ENCODE results near the gene SFMBT2.
"Not testable (repeated sequence)": the region's sequence is repeated elsewhere in the genome, so short reads cannot be mapped to it uniquely, and the experiment has no call there.

Gene SFMBT2

DNA sequence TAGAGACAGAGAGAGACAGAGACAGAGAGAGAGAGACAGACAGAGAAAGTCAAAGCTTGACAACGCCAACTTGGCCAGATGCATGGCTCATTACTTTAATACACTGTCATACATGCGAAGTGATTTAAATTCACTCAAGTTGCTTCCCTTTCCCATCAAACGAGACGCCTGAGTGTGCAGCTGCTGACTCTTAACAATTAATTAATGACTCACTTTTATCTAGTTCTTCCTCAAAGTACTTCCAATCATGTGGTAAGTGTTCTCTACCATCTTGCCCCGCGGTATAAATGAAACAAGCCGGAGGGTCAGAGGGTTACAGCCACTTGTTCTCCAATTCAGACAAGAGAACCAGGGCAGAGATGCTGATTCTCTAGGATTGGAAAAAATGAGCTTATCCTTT is 90.8 kb downstream of the SFMBT2 start:
- DNase-seq (ENCODE audit: low read depth in 2 of 2): no peak

DNA sequence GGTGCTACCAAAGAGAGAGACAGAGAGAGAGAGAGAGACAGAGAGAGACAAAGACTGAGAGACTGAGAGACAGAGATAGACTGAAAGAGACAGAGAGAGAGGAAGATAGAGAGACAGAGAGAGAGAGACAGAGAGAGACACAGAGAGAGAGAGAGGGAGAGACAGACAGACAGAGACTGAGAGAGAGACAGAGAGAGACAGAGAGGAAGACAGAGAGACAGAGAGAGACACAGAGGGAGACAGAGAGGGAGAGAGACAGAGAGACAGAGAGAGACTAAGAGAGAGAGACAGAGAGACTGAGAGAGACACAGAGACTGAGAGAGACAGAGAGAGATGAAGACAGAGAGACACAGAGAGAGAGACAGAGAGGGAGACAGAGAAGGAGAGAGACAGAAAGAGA is 91.2 kb downstream of the SFMBT2 start:
- no peak for DNase-seq (ENCODE audit: low read depth in 2 of 2)

- no peak for DNase-seq (ENCODE audit: low read depth in 2 of 2)
Observed at GRCh38 chr10:7318836-7319235, 92.0 kb downstream of the SFMBT2 start.

GRCh38 chr10:7317786-7318446 is 92.9 kb downstream of the SFMBT2 start:
- no peak for DNase-seq (ENCODE audit: low read depth in 2 of 2)

- DNase-seq (ENCODE audit: low read depth in 2 of 2): no peak
Observed at GRCh38 chr10:7316839-7317238, 94.0 kb downstream of the SFMBT2 start.

DNA sequence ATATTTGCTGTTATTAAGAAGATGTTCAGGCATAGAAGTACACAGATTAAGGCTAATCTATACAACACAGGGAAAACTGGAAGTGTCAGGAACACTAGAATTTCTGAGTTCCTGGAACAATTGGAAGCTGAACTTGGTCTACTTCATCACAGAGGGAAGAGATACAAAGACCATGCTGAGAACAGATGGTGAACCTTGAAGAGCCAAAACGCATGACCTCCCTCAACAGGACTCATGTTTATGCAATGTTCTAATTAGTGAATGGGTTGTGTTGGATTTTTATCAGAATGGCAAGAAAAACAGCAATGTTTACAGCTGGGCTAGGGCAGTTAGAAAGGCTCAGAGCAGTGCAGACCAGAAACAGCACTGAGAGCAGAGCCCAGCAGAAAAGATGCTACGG is 94.9 kb downstream of the SFMBT2 start:
- DNase-seq (ENCODE audit: low read depth in 2 of 2): no peak

DNA sequence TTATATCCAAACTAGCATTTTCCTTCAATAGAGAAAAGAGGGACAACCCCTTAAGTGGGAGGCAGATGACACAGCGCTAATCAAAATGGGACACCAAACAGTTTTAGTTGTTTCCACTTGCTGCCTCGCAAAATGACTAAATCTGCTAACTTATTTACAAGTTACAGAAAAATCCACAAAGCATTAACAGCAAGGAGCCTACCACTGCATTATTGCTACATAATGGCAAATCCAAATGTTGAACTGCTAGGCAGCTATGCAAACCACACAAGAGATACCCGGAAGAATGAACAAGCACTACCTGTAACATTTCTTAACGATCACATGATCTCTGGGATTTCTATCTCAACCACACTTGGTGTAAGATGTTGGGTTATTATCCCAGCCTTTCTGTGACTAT is 96.7 kb downstream of the SFMBT2 start:
- DNase-seq (ENCODE audit: low read depth in 2 of 2): no peak

GRCh38 chr10:7312488-7312857 is 98.4 kb downstream of the SFMBT2 start:
- no peak for DNase-seq (ENCODE audit: low read depth in 2 of 2)

GRCh38 chr10:7311850-7312487 is 98.9 kb downstream of the SFMBT2 start:
- DNase-seq (ENCODE audit: low read depth in 2 of 2): not testable (repeated sequence)

- DNase-seq (ENCODE audit: low read depth in 2 of 2): no peak
Observed at GRCh38 chr10:7311218-7311849, 99.5 kb downstream of the SFMBT2 start.

DNA sequence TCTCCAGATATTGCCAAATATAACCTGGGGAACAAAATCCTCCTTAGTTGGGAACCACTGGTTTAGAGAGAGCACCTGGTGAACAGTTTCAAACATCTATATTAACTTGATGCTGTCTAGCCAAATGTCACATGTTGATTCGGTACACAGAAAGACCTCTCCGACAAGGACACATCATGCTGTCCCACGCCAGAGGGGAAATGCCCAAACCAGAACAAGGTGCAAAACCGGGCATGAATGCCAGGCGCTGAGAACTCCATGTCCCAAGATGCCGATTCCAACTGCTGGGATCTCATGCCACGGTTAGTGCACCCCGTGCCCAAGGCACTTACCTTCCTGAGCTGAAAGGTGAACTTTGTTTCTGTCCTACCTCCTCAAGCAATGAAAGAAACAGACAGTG is 100.8 kb downstream of the SFMBT2 start:
- no peak for DNase-seq (ENCODE audit: low read depth in 2 of 2)

DNA sequence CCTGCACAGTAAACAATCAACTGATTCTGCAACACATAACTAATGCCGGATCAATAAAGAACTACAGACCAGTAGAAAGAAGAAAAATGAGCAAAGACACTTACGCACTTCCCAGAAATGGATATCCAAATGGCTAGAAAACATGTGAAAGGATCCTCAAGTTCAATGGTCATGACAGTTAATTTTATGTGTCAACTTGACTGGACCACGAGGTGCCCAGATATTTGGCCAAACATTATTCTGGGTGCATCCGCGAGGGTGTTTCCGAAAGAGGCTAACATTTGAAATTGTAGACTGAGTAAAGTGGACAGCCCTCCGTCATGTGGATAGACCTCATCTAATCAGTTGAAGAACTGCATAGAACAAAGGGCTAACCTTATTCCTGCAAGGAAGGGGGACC is 102.0 kb downstream of the SFMBT2 start:
- no peak for DNase-seq (ENCODE audit: low read depth in 2 of 2)

DNA sequence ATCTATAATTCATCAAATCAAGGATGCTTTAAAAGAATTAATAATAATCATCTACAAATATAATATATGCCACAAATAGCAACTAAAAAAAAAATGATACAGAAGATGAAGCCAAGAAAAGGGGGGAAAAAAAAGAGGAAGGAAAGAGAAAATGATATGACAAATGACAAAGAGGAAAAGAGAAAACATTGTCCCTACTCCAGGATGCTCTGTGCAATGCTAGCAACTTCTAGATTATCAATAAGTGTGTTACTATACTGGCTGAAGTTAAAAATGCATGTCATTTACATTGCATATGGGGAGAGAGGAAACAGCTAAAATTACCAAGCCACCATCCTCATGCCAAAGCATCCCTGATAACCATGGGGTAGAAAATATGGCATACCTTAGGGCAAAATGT is 104.2 kb downstream of the SFMBT2 start:
- DNase-seq (ENCODE audit: low read depth in 2 of 2): no peak

DNA sequence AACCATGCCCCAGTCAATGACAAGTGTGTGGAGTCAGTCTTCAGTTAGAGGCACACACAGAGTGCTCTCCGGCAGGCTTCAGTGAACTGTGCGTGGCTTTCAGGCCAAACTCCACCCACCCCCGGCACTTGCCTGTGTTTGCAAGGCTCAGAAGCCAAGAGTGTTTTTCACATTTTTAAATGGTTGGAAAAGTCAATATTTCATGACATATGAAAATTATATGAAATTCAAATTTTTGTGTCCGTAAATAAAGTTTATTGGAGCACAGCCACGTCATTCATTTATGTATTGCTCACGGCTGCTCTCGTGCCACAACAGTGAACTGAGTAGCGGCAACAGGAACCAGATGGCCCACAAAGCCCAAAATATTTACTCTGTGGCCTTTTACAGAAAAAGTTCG is 104.7 kb downstream of the SFMBT2 start:
- DNase-seq (ENCODE audit: low read depth in 2 of 2): no peak

GRCh38 chr10:7305053-7305452 is 105.8 kb downstream of the SFMBT2 start:
- no peak for DNase-seq (ENCODE audit: low read depth in 2 of 2)

GRCh38 chr10:7304110-7304509 is 106.7 kb downstream of the SFMBT2 start:
- no peak for DNase-seq (ENCODE audit: low read depth in 2 of 2)

DNA sequence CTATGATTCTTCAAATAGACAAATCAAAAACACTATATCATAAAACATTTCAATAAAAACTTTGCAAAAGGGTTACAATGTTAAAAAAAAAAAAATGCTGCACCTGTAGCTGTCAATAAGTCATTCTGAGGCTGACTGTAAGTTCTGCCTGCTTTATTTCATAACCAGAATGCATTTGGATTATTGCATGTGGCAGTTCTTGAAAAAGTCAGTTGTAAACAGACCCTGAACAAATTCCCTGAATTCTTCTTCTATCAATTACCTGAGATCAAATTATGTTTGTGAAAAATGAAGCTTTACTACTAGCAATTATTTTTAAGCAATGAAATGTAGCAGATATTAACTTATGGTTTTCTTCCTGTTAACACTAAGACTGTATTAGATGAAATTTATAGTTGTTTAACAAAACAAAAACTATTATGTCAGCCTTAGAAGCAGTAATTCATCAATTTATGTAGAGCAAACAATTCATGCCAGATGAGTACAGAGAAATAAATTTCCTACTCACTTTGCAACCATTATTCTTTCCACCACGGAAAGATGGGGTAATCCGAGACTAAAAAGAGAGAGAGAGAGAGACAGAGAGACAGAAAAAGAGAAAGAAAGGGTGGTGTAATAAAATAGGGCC is 107.8 kb downstream of the SFMBT2 start:
- no peak for DNase-seq (ENCODE audit: low read depth in 2 of 2)

GRCh38 chr10:7302392-7302906 is 108.4 kb downstream of the SFMBT2 start:
- no peak for DNase-seq (ENCODE audit: low read depth in 2 of 2)

DNA sequence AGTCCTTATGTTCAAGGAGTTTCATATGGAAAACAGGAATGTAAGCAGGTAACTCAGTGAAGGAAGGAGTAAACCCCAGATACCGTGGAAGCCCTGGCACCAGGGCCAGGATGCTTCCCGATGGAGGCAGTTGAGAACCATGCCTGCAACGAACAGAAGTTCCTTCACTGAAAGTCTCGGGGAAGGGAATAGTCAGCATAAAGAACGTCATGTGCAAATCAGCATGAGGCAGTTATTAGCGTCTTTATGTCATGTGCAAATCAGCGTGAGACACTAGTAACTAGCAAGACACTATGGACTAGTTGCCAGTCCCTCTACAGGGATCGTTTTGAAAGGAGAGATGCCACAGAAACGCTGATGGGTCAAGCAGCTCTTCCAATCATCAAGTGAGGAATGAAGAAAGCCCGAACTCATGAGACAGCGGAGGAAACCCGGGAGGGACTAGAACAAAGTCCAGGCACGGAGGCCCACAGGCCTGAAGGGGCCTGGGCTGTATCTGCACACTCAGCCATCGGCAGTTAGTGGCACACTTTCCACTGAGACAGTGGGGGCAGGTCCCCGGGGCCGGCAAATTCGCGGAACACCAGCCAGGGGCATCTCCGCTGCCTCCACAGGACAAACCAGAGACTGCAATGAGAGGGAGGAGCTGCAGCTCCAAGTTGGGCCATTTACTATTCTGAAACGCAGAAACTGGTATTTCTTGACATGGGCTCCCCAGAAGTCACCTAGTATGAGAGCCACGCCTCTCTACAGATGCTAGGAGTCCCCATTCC is 109.6 kb downstream of the SFMBT2 start:
- DNase-seq (ENCODE audit: low read depth in 2 of 2): no peak

- no peak for DNase-seq (ENCODE audit: low read depth in 2 of 2)
Observed at GRCh38 chr10:7300384-7300971, 110.4 kb downstream of the SFMBT2 start.

DNA sequence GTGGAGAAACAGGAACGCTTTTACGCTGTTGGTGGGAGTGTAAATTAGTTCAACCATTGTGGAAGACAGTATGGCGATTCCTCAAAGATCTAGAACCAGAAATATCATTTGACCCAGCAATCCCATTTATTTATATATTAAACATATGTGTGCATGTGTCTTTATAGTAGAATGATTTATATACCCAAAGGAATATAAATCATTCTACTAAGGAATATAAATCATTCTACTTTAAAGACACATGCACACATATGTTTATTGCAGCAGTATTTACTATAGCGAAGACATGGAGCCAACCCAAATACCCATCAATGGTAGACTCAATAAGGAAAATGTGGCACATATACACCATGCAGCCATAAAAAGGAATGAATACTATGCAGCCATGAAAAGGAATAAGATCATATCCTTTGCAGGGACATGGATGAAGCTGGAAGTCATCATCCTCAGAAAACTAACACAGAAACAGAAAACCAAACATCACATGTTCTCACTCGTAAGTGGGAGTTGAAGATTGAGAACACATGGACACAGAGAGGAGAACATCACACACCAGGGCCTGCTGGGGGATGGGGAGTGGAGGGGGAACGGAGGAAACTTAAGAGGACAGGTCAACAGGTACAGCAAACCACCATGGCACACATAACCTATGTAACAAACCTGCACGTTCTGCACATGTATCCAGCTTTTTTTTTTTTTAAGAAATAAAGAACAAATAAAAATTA is 111.1 kb downstream of the SFMBT2 start:
- DNase-seq (ENCODE audit: low read depth in 2 of 2): not testable (repeated sequence)
